Suprapubic skin (tissue), 2 donors: Measurements from ENCODE around the gene TYRO3.

ENCODE experiments used
- EP300 ChIP-seq: sonication (generic); formaldehyde crosslinking; IDR thresholded peaks from one replicate; pipeline ENCODE4 v1.6.1; 2017; ENCODE audit warnings: antibody characterized with exemption
- POLR2A ChIP-seq, 2 donors: fragments of 450-650 bp; IDR thresholded peaks; one replicate each; pipeline ENCODE4 v1.6.1; 2017; ENCODE audit warnings: antibody characterized with exemption in 2 of 2, mild to moderate bottlenecking in 2 of 2, moderate library complexity in 2 of 2

DNA sequence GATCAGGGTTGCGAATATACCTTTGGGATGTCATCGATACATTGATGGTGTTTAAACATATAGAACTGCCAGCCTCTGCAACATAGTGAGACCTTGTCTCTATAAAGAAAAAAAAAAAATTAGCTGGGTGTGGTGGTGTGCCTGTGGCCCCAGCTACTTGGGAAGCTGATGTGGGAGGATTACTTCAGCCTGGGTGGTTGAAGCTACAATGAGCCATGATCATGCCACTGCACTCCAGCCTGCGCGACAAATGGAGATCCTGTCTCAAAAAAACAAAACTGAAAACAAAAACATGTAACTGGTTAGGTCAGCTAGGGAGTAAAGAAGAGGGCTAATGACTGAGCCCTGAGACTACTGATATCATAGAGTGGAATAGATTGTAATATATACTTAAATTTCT, 70.5 kb downstream of the TYRO3 start:
- TF ChIP-seq POLR2A (IDR thresholded peaks at IDR 0.05) (no peak), EP300 (no peak)
